ENCODE results near the gene JAML. TPM values are rescaled to one million over a fixed set of nuclear protein-coding genes. Genes with fewer than 3 reads are reported as not detected.
A peak's percentile ranks its signal among the peaks of the same experiment; 100 is the strongest.

JAML gene
- total and polyA plus RNA-seq, 2 of the 13 experiments (the other 11 are each of a cell fraction or from before 2014, with no cell fraction given) = 2.0 to 3.3 TPM

- TF ChIP-seq MATR3 (CRISPR knock-in tag; IDR thresholded peaks at IDR 0.05) (no peak), ZNF709 (CRISPR knock-in tag; IDR thresholded peaks at IDR 0.05) (no peak), ZNF713 (CRISPR knock-in tag; IDR thresholded peaks at IDR 0.05) (no peak), ZNF597 (CRISPR knock-in tag; IDR thresholded peaks at IDR 0.05) (no peak), ZNF615 (CRISPR knock-in tag; IDR thresholded peaks at IDR 0.05; ENCODE audit: borderline replicate concordance) (no peak), TBP (CRISPR knock-in tag; IDR thresholded peaks at IDR 0.05) (no peak), GTF2F1 (IDR thresholded peaks at IDR 0.05; ENCODE audit: low read length) (no peak), IRX3 (CRISPR knock-in tag; IDR thresholded peaks at IDR 0.05; ENCODE audit: borderline replicate concordance, low read depth) (no peak), ZBTB49 (CRISPR knock-in tag; IDR thresholded peaks at IDR 0.05; ENCODE audit: borderline replicate concordance) (no peak), ZNF788 (CRISPR knock-in tag; IDR thresholded peaks at IDR 0.05; ENCODE audit: borderline replicate concordance) (no peak; the same call in 1 of the 2 replicates), ZNF441 (CRISPR knock-in tag; IDR thresholded peaks at IDR 0.05; ENCODE audit: borderline replicate concordance) (peak; percentile 72; the same call in 1 of the 2 replicates), ZNF446 (CRISPR knock-in tag; IDR thresholded peaks at IDR 0.05) (no peak), LRRFIP1 (CRISPR knock-in tag; conservative IDR thresholded peaks at IDR 0.05) (no peak), TARDBP (CRISPR knock-in tag; IDR thresholded peaks at IDR 0.05) (peak; percentile 45; the same call in 1 of the 2 replicates), GLI4 (CRISPR knock-in tag; IDR thresholded peaks at IDR 0.05; ENCODE audit: borderline replicate concordance) (no peak), EP300 (IDR thresholded peaks at IDR 0.05; ENCODE audit: low read depth in 2 of 2, low read length in 2 of 2) (no peak), EP300 (CRISPR knock-in tag; IDR thresholded peaks at IDR 0.05; ENCODE audit: borderline replicate concordance) (no peak), EZH2 (conservative IDR thresholded peaks at IDR 0.05; ENCODE audit: low read depth, low read length) (no peak), ZNF841 (CRISPR knock-in tag; IDR thresholded peaks at IDR 0.05; ENCODE audit: borderline replicate concordance) (no peak), E2F2 (CRISPR knock-in tag; IDR thresholded peaks at IDR 0.05; ENCODE audit: borderline replicate concordance) (no peak), SRSF9 (IDR thresholded peaks at IDR 0.05; ENCODE audit: borderline replicate concordance, insufficient read depth, low read depth, low read length, poor library complexity, severe bottlenecking) (no peak), ZMYM2 (CRISPR knock-in tag; IDR thresholded peaks at IDR 0.05) (no peak)
These were observed 26.4 kb downstream of the JAML start (continued) for GRCh38 chr11:118198370-118198769.
